Cardiac muscle cell (in vitro differentiated cells and primary cell): Measurements from ENCODE around the gene FAM53B. TPM values are rescaled to one million over a fixed set of nuclear protein-coding genes. Genes with fewer than 3 reads are reported as not detected.

Source experiments
- DNase-seq, 2 donors: peaks; one replicate each; pipeline versions ENCODE4 v3.0.0 to v3.0.0-alpha.2; 2010 to 2017; ENCODE audit warnings: low read depth in 1 of 2, low spot score in 1 of 2
- H3K27ac ChIP-seq: fragments of 200-600 bp; sonication (generic); 2 replicates; pipeline ENCODE4 v1.5.1; 2016
- H3K27me3 ChIP-seq: fragments of 200-600 bp; sonication (generic); 2 replicates; pipeline ENCODE4 v1.6.0; 2016; ENCODE audit warnings: control low read depth
- H3K36me3 ChIP-seq: fragments of 200-600 bp; sonication (generic); 2 replicates; pipeline ENCODE4 v1.5.1; 2016; ENCODE audit warnings: control low read depth
- H3K4me1 ChIP-seq: fragments of 200-600 bp; sonication (generic); 2 replicates; pipeline ENCODE4 v1.8.1; 2017; ENCODE audit warnings: low read depth, mild to moderate bottlenecking, mixed run types
- H3K4me3 ChIP-seq: fragments of 200-600 bp; sonication (generic); 2 replicates; pipeline ENCODE4 v1.5.1; 2016; ENCODE audit warnings: mild to moderate bottlenecking
- H3K9me3 ChIP-seq: fragments of 200-600 bp; sonication (generic); 2 replicates; pipeline ENCODE4 v1.5.1; 2017; ENCODE audit warnings: low read depth, mild to moderate bottlenecking, control low read depth
- polyA plus RNA-seq: library from polyadenylated mRNA; unstranded; fragments of >200 nt; fragmentation: Nextera tagmentation; extraction: Ambion mirVana; gene quantifications from 2 replicates; pipeline ENCODE4 v1.2.1, GENCODE V29; 2016
- total RNA-seq: library from RNA; depleted of rRNA; stranded (reverse); fragments of >200 nt; gene quantifications from 2 replicates; pipeline ENCODE4 v1.2.3, GENCODE V29; 2016
- TF ChIP-seq, protein P1 (sequence below): IDR thresholded peaks from 2 replicates; pipeline ENCODE4 v1.5.1; 2012; ENCODE audit warnings: low read depth, mild to moderate bottlenecking, low read length

The FAM53B gene
- total and polyA plus RNA-seq, 2 experiments from 2014 or later, result 10.2 to 34.8 TPM

DNA sequence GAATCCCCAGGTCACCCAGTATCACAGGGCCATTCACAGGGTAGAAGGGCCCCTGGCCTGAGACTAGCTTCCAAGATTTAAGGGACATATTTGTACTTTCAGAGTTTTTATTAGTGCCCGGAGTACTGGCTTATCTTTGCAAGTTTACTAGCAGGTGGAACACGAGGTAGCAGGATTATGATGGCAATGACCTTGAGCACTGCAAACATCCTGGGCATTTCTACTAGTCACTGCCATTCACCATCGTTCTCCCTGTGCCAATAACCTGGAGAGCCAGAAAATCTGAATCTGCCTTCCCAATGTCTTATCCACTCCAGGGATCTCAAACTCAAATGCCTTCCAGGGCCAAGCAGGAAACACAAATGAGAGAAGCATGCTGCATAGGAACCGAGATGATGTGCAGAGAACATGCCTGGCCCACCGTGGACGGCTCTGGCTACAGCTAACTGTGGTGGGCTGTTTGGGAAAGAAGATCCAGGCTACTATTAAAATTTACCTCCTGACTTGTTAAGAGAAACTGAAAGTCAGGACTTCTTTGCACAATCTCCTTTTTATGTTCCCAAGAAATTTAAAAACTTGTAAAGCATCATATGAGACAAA, 16.7 kb downstream of the FAM53B start:
- no peak overlapping the region for H3K27ac ChIP-seq
- no peak for DNase-seq
- no peaks in the 10 kb centered on the region for H3K9me3 ChIP-seq
- TF ChIP-seq, protein P1, sequence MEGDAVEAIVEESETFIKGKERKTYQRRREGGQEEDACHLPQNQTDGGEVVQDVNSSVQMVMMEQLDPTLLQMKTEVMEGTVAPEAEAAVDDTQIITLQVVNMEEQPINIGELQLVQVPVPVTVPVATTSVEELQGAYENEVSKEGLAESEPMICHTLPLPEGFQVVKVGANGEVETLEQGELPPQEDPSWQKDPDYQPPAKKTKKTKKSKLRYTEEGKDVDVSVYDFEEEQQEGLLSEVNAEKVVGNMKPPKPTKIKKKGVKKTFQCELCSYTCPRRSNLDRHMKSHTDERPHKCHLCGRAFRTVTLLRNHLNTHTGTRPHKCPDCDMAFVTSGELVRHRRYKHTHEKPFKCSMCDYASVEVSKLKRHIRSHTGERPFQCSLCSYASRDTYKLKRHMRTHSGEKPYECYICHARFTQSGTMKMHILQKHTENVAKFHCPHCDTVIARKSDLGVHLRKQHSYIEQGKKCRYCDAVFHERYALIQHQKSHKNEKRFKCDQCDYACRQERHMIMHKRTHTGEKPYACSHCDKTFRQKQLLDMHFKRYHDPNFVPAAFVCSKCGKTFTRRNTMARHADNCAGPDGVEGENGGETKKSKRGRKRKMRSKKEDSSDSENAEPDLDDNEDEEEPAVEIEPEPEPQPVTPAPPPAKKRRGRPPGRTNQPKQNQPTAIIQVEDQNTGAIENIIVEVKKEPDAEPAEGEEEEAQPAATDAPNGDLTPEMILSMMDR, result no peak
- no peaks in the 10 kb centered on the region for H3K27me3 ChIP-seq
- H3K4me1 ChIP-seq, result peaks cover 12% of the 10 kb centered on the region
- H3K4me3 ChIP-seq, result no peak overlapping the region
- no peaks in the 10 kb centered on the region for H3K36me3 ChIP-seq

DNA sequence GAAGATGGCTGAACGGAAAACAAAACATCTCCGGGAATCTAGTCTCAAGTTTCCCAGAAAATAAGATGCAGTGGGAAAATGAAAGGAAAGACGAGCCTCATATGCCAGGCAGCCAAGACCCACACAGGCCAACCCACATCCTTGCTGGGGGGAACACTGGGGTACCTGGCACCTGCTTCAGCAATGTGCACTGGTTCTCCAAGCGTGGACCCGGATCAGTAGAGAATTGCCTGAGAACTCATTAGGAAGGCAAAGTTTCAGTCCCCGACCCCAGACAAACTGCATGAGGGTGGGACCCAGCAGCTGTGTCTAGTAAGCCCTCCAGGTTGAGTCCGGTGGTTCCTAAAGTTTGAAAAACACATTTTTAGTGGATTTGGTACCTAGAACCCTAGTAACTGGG, 18.4 kb downstream of the FAM53B start:
- no peaks in the 10 kb centered on the region for H3K27me3 ChIP-seq
- no peaks in the 10 kb centered on the region for H3K36me3 ChIP-seq
- DNase-seq, result no peak
- no peak overlapping the region for H3K27ac ChIP-seq
- H3K4me3 ChIP-seq, result no peak overlapping the region
- H3K9me3 ChIP-seq, result no peaks in the 10 kb centered on the region
- peaks cover 16% of the 10 kb centered on the region for H3K4me1 ChIP-seq
- TF ChIP-seq, protein P1, result no peak

DNA sequence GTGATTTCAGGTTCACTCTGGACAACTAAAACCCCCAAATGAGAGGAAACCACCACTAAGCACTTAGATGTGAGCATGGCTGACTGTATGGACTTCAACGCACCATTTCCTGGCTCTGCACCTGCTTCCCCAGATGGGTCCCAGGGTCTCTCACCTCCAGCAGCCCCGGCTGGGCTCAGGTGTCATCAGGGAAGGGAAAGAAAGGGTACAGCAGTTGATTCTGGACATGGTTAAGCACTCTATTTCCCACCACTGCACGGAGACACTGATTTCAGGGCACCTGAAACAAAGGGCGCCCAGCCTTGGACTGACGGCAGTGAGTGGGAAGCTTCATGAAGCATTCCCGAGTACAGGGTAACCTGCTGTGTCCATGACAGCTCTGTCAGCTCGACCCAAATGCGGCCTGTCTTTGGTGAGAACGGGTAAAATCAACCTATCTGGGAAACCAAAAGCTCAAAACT, 19.0 kb downstream of the FAM53B start:
- H3K27me3 ChIP-seq, result no peaks in the 10 kb centered on the region
- H3K4me1 ChIP-seq, result peaks cover 16% of the 10 kb centered on the region
- H3K9me3 ChIP-seq, result no peaks in the 10 kb centered on the region
- H3K4me3 ChIP-seq, result no peak overlapping the region
- no peaks in the 10 kb centered on the region for H3K36me3 ChIP-seq
- no peak for DNase-seq
- H3K27ac ChIP-seq, result no peak overlapping the region
- TF ChIP-seq, protein P1, result no peak

DNA sequence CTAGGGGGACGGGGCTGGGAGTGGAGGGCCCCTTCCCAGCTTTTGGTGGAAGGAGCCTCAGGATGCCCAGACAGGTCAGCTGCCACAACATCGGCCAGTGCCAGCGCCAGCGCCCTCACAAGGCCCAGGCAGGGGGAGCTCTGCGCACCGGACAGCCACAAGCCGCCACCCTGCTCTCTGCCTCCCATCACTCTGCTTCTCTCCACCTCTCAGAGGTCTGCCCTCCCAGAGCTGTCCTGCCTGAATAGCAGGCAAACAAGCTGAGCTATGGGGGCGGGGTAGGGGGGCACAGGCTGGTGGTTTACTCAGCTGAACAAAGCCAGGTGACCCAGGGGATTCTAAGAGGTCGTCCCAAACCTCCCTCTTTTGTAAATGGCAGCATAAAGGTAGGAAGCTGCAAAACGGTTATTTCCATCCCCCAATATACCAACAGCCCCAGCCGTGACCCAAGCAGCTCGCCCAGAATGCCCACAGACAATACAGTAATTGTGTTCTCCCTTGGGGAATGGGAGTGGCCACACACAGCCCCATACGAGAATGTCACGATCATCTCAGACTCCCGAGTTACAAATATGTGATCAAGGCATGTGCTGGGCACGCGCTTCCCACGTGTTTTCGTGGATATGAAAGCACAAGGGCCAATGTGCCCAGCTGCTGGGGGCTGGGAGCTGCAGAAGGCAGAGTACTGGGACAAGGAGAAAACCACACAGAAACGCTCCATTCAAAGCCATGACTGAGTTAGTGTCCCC, 19.7 kb downstream of the FAM53B start:
- no peak overlapping the region for H3K4me3 ChIP-seq
- H3K27me3 ChIP-seq, result no peaks in the 10 kb centered on the region
- DNase-seq, result no peak
- H3K4me1 ChIP-seq, result peaks cover 16% of the 10 kb centered on the region
- TF ChIP-seq, protein P1, result no peak
- no peak overlapping the region for H3K27ac ChIP-seq
- no peaks in the 10 kb centered on the region for H3K9me3 ChIP-seq
- no peaks in the 10 kb centered on the region for H3K36me3 ChIP-seq

DNA sequence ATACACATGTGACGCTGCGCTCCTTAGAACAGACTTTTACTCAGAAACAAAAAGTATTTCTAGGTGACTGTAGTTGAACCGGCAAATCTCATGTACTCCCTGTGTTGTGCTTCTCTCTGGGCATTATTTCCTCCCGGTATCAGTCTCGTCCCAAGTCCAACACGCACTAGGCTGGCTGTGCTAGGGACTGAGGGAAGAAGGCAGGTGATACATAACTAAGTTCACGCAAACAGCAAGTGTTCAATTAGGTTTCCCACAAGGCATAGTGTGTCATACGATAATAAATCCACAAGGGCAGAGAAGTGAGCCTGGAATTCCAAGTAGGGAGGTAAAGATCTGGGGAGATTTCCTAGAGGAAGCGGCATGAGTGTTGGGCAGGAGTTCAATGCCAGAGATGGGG, 20.4 kb downstream of the FAM53B start:
- H3K4me1 ChIP-seq, result peaks cover 21% of the 10 kb centered on the region
- no peaks in the 10 kb centered on the region for H3K36me3 ChIP-seq
- H3K27ac ChIP-seq, result peak overlapping the region; percentile 55
- H3K27me3 ChIP-seq, result no peaks in the 10 kb centered on the region
- DNase-seq, result no peak
- H3K4me3 ChIP-seq, result no peak overlapping the region
- H3K9me3 ChIP-seq, result no peaks in the 10 kb centered on the region
- TF ChIP-seq, protein P1, result no peak
